ENCODE measurements around the gene CHN1.

The CHN1 gene

GRCh38 chr2:175001566-175001965 is 3.6 kb downstream of the CHN1 start:
- no peak for DNase-seq (ENCODE audit: low read depth)
- no peak for TF ChIP-seq CTCF (IDR thresholded peaks at IDR 0.05; ENCODE audit: insufficient read depth, low read depth, low read length, missing control alignments)
- no peak overlapping the region for H3K4me3 ChIP-seq (ENCODE audit: low read length)

- no peak for DNase-seq (ENCODE audit: low read depth)
- H3K4me3 ChIP-seq (ENCODE audit: low read length), result no peak overlapping the region
- no peak for TF ChIP-seq CTCF (IDR thresholded peaks at IDR 0.05; ENCODE audit: insufficient read depth, low read depth, low read length, missing control alignments)
These were observed 8.1 kb downstream of the CHN1 start for GRCh38 chr2:174997110-174997509.

- no peak for TF ChIP-seq CTCF (IDR thresholded peaks at IDR 0.05; ENCODE audit: insufficient read depth, low read depth, low read length, missing control alignments)
- DNase-seq (ENCODE audit: low read depth), result no peak
These were observed 8.6 kb downstream of the CHN1 start for GRCh38 chr2:174996622-174997021.

GRCh38 chr2:174994381-174994780 is 10.8 kb downstream of the CHN1 start:
- H3K4me3 ChIP-seq (ENCODE audit: low read length), result no peak overlapping the region
- TF ChIP-seq CTCF (IDR thresholded peaks at IDR 0.05; ENCODE audit: insufficient read depth, low read depth, low read length, missing control alignments), result no peak
- no peak for DNase-seq (ENCODE audit: low read depth)

More at GRCh38 chr2:174996622-174997021, 8.6 kb downstream of the CHN1 start:
- no peak overlapping the region for H3K4me3 ChIP-seq (ENCODE audit: low read length)

GRCh38 chr2:174992886-174993285 is 12.3 kb downstream of the CHN1 start:
- DNase-seq (ENCODE audit: low read depth), result no peak
- H3K4me3 ChIP-seq (ENCODE audit: low read length), result no peak overlapping the region
- TF ChIP-seq CTCF (IDR thresholded peaks at IDR 0.05; ENCODE audit: insufficient read depth, low read depth, low read length, missing control alignments), result no peak

- H3K4me3 ChIP-seq (ENCODE audit: low read length), result no peak overlapping the region
- TF ChIP-seq CTCF (IDR thresholded peaks at IDR 0.05; ENCODE audit: insufficient read depth, low read depth, low read length, missing control alignments), result peak; percentile 58
- peak; percentile 38 for DNase-seq (ENCODE audit: low read depth)
These were observed 19.6 kb downstream of the CHN1 start for GRCh38 chr2:174985614-174986013.

- TF ChIP-seq CTCF (IDR thresholded peaks at IDR 0.05; ENCODE audit: insufficient read depth, low read depth, low read length, missing control alignments), result no peak
- DNase-seq (ENCODE audit: low read depth), result no peak
- no peak overlapping the region for H3K4me3 ChIP-seq (ENCODE audit: low read length)
These were observed 20.6 kb downstream of the CHN1 start for GRCh38 chr2:174984561-174984960.
